Measurements from ENCODE around the gene NTN5. TPM values are rescaled to one million over a fixed set of nuclear protein-coding genes. Genes with fewer than 3 reads are reported as not detected.
A peak's percentile ranks its signal among the peaks of the same experiment; 100 is the strongest.

Gene NTN5
- total and polyA plus RNA-seq, 2 of the 4 experiments (the other 2 are of a cell fraction) = 0.19 TPM; not detected in 1

- Histone ChIP-seq H3K79me1 (ENCODE audit: low read depth in 1 of 2, low read length in 2 of 2) (peaks cover 8 to 36% of the 10 kb centered on the region in 2 experiments; a peak in 3 of 4 replicates), H3K9ac (ENCODE audit: low read depth, low read length) (no peak overlapping the region), H2BK120ac (ENCODE audit: low read depth, low read length) (no peak overlapping the region), H3K18ac (ENCODE audit: low read depth, low read length) (no peak overlapping the region), H4K20me1 (ENCODE audit: insufficient read depth, low read length) (peaks cover 53% of the 10 kb centered on the region), H2AFZ (replicated peaks; ENCODE audit: low read length, poor library complexity) (no peak overlapping the region), H4K8ac (ENCODE audit: low read depth in 2 of 2, low read length in 2 of 2) (no peak overlapping the region; a peak in 1 of 4 replicates), H3K9me3 (ENCODE audit: control insufficient read depth, insufficient read depth, low read length) (no peaks in the 10 kb centered on the region), H3K4me2 (ENCODE audit: low read depth, low read length) (no peak overlapping the region), H3K27ac (ENCODE audit: insufficient read depth, low read length) (no peak overlapping the region), H3K27me3 (ENCODE audit: control insufficient read depth, insufficient read depth, low read length) (no peaks in the 10 kb centered on the region), H3K9me1 (ENCODE audit: insufficient read depth, low read length) (no peaks in the 10 kb centered on the region), H4K5ac (ENCODE audit: low read depth, low read length) (no peak overlapping the region), H3K4me3 (ENCODE audit: insufficient read depth, low read depth, low read length) (no peak overlapping the region), H2BK5ac (ENCODE audit: low read depth, low read length, poor library complexity, severe bottlenecking) (no peak overlapping the region), H2AK9ac (replicated peaks; ENCODE audit: low read depth, low read length, poor library complexity) (no peak overlapping the region), H3K56ac (ENCODE audit: extremely low read depth, insufficient read depth, low read length) (no peak overlapping the region), H2AK5ac (ENCODE audit: low read depth, low read length) (no peak overlapping the region), H2BK20ac (ENCODE audit: low read depth, low read length) (no peak overlapping the region), H4K91ac (ENCODE audit: insufficient read depth, low read depth, low read length) (no peak overlapping the region), H2BK15ac (ENCODE audit: low read depth, low read length) (no peak overlapping the region), H3K23ac (ENCODE audit: low read depth, low read length) (no peak overlapping the region), H3K36me3 (ENCODE audit: control insufficient read depth, insufficient read depth, low read length) (peaks cover 28% of the 10 kb centered on the region), H3K14ac (replicated peaks; ENCODE audit: low read depth, low read length) (no peak overlapping the region), H3K4ac (ENCODE audit: low read depth, low read length) (no peak overlapping the region), H3K4me1 (ENCODE audit: control insufficient read depth, insufficient read depth, low read length) (peaks cover 8% of the 10 kb centered on the region)
- BruUV-seq (replicated peaks) = no TSS peak
- TF ChIP-seq POLR2A (IDR thresholded peaks at IDR 0.05; ENCODE audit: low read depth, low read length) (peak; percentile 53; the same call in 1 of the 2 replicates), MAFK (IDR thresholded peaks at IDR 0.05; ENCODE audit: low read depth, low read length) (no peak)
- dilution Hi-C loops (cut with HindIII; ENCODE audit: low sequenced_read_pairs, unreplicated experiment) = no loop called here
- ATAC-seq (ENCODE audit: low read depth) = peak; percentile 2; the same call in 1 of the 2 replicates
- 68% methylated on average over 11 of the region's 13 CpGs; no CpG with 5 or more reads in 1 of the 2 experiments for WGBS, 2 experiments (ENCODE audit: extremely low coverage in 2 of 2, insufficient read length in 1 of 2)
- intact Hi-C loops (cut with micrococcal nuclease) = no loop called here
- in situ Hi-C loops (cut with MboI; ENCODE audit: low sequenced_read_pairs) = no loop called here
- DNase-seq = no peak
- ChIA-PET POLR2A (ENCODE audit: unreplicated experiment) (no interaction called here), CTCF (no interaction called here)
Measured at GRCh38 chr19:48613852-48614435, 58.9 kb downstream of the NTN5 start.

Measured in IMR-90 (cell line).